Cortex of kidney (tissue), 1 donor: ENCODE data around the gene SYNM.
"Not testable (repeated sequence)": the region's sequence is repeated elsewhere in the genome, so short reads cannot be mapped to it uniquely, and the experiment has no call there.

Experiments used
- DNase-seq: peaks from one replicate; lab custom pipeline; 2025; lab: John Stamatoyannopoulos, UW

The SYNM gene

DNA sequence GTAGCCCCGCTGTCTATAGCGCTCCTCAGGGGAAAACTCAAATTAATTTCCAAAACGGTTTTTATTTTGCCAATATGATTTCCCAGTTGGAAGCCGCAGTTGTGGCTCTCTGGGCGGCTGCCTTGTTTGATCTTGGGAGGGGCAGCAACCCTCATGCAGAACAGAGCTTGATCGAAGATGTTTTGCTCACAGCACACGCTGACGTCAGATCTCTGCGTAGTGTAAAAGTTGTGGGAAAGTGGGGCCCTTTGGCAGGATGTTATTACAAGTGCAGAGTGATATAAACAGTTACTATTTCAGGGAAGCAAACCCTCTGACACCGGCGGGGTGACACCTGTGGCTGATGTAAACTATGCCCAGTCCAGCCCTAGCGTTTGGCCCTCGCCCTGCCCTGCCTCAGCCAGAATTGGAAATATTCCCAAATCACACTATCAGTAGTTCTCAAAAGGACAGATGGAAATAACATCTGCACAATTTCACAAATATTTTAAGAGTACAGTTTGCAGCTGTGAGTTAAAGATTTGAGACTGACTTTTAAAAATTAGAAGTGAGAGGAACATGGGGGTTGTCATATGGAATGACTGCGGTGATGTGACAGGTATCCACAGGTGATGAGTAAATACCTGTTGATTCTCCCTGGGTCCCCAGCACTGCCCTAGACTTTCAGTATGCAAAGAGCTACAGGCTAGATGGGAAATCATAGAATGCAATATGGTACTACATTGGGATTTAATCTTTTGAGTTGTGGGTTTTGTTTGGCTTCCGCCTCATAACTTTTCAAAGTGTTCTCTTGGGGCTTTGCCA, 1.7 kb downstream of the SYNM start:
- no peak for DNase-seq

GRCh38 chr15:99108993-99109392, 4.1 kb downstream of the SYNM start:
- no peak for DNase-seq

- DNase-seq: no peak
These were observed 4.7 kb downstream of the SYNM start for GRCh38 chr15:99109555-99110021.

DNA sequence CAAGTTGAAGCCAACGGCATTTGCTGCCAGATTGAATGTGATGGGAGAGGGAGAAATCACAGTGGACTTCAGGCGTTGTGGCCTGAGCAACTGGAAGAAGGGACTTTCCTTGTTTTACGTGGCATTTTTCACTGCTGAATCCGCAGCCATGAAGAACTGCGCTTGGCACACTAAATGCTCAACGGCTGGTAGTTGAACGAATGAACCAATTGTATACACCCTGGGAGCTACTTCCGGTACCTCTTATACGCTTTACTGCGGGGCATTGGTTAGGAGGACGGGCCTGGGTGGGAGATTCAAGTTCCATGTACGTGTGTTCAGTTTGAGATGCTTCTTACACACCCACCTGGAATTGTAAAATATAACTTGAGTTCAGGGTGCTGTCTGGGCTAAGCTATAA, 5.2 kb downstream of the SYNM start:
- DNase-seq: no peak

- no peak for DNase-seq
These were observed 5.9 kb downstream of the SYNM start for GRCh38 chr15:99110581-99111320.

DNA sequence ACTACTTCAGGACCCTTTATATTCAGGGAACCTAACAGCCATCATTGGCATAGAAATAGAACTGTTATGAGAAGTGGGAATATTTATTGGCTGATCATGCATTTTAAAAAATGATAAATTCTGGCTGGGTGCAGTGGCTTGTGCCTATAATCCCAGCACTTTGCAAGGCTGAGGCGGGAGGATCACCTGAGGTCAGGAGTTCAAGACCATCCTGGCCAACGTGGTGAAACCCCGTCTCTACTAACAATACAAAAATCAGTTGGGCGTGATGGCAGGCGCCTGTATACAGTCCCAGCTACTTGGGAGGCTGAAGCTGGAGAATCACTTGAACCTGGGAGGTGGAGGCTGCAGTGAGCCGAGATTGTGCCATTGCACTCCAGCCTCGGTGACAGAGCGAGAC, 6.8 kb downstream of the SYNM start:
- DNase-seq: not testable (repeated sequence)

DNA sequence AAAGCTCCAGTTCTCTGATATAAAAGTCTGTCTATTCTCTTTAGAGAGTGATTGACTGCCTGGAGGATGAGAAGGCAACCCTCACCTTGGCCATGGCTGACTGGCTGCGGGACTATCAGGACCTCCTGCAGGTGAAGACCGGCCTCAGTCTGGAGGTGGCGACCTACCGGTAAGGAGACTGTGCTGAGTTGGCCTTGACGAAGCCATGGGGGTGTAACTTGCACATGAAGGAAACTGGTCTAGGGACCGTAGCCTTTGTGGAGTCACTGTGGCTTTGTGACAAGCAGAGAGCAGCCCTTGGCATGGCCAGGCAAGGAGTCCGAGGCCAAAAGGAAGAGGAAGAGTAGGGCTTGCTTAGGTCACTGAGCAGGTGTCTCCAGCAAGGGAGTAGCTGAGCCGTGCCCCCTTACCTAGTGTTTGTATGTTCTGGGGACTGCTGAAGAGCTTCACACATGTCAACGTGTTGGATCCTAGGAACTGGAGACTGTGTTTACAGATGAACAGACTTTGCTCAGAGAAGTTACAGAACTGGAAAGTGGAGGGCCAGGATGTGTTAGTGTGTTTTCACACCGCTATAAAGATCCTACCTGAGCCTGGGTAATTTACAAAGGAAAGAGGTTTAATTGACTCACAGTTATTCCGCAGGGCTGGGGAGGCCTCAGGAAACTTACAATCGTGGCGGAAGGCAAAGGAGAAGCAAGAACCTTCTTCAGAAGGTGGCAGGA, 8.8 kb downstream of the SYNM start:
- DNase-seq: no peak

DNA sequence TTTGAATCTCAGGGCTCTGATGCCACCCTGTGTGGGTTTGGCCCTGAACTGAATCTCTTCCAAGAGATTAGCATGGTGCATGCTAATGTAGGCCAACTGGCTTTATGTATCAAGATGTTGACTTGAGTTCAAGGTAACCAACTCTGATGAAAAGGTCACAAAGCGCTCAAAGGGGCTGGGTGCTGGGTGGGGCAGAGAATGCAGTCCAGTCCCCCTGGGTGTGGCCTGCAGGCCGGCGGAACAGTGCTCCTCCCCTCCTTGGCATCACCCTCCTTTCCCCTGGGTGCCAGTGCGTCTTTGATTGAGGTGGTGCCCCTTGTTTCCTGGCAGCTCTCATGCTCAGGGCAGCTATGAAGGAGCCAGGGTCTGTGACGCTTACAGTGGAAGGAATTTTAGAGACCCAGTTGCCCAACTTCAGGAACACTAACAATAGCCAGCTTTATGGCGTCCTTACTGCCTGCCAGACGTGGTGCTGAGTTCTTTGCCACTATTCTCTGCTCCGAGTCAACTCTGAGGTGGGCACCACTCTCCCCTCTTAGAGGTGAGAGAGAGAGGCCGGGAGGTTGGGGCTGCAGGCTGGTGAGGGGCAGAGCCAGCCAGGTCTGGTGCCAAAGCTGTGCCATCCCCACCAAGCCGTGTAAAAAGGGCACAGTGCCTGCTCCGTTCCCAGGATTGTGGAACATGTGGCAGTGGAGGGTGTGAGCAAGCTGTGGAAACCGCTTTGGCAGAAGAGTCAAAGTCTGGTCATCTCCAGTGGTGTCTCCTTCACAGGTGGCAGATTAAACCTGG, 9.8 kb downstream of the SYNM start:
- DNase-seq: no peak

DNA sequence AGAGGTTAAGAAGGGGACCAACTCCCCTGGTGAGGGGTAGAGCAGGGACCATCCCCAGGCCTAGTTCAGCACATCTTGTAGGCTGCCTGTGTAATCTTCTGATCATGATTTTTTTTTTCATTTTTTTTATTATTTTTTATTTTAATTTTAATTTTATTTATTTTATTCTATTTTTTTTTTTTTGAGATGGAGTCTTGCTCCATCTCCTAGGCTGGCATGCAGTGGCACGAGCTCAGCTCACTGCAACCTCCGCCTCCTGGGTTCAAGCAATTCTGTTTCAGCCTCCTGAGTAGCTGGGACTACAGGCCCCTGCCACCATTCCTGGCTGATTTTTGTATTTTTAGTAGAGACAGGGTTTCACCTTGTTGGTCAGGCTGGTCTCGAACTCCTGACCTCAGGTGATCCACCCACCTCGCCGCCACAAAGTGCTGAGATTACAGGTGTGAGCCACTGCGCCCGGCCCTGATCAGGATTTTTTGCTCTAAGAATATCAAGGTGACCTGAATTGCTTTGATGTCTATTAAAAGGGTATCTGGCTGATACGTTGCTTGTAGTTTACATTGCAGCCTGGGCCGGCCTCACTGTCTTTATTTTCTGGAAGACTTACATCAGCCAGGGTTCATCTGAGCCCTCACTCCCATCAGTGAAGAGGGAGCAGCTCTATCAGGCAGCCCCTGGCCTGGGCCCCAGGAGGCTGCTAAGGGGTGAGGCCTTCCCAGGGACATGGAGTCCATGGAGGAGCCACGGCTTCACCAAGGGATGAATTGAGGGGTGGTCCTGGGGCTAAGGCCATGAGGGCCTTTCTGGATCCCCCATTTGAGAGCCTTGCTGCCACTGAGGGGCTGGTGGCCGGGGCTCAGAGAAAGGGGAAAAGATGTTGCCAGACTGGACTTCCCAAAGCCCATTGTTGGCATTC, 10.7 kb downstream of the SYNM start:
- no peak for DNase-seq

DNA sequence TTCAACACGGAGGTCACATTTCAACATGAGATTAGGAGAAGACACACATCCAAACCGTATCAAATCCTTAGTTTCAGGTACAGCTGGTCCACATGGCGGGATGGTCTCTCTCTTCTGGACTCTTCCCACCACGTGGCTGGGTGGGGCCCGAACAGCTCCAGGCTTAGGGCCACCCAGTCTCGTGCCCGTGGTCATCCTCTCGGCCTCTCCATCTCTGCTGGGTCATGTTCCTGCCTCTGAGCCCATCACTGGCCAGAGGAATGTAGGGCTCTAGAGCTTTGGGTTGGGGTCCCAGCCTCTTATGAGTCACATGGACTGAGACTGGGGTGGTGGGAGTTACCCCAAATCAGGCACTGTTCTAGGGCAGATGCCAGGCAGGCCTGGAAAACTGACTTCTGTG, 12.2 kb downstream of the SYNM start:
- DNase-seq: no peak

DNA sequence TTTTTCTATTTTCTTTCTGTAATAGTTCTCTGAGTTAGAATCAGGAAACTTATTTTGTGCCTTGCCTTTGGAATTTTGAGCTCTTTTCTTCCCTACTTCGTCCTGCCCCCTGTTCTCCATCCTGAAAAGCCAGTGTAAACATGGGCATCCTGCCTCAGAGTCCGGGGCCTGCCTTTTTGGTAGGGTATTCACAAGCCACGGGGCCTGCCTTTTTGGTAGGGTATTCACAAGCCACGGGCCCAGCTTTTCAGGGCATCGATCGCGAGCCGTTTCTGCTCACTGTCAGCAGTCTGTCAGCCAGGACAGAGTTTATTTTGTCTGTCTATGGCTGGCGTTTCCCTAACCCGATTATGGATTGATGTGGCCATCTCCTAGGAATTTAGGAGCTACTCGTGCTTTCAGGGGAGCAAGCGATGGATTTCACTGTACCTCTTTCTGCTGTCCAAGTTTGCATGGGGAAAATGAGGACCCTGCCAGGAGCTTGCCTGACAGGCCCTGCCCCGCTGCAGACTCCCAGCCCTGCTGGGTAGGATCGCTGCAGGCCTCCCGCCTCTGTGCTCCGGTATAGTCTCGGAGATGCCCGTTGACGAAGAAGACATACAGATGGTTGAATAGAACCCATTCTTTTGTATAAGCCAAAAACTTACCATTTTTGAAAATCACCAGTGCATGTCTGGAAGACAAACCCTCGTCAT, 12.8 kb downstream of the SYNM start:
- DNase-seq: no peak

DNA sequence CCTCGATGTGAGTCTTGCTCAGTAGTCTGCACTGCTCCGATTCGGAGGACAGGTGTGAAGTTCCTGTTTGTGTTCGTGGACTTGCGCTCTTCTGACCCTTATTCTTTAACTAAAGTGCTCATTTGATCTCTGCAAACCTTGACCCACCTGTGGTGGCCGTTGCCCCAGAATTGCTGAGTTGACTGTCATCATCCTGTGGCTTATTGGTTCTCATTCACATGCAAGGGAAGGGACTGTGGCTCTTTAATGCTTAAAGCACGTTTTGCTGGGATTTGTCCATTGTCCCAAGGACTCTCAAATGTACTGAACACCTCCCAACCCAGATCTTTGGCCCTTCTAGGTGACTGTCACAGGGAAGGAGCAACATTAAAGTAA, 13.4 kb downstream of the SYNM start:
- no peak for DNase-seq

GRCh38 chr15:99118801-99119546, 14.1 kb downstream of the SYNM start:
- DNase-seq: no peak

GRCh38 chr15:99120050-99120777, 15.3 kb downstream of the SYNM start:
- DNase-seq: no peak

DNA sequence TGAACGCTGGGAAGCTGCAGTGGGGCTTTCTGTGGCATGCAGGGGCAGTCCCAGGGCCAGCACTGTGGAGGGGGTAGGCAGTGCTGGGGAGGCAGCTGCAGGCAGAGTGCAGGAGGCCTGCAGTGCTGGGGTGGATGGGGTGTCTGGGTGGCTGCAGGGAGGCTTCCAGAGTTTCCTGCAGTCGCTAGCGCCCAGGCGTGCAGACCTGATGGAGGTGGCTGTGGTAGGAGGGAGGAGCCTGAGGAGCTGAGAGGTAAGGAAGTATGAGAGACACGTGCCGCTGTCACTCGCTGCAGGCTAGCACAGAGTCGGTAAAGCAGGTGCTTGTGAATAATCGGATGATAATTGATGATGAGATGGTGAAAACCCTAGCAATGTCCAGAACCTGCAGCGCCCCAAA, 16.3 kb downstream of the SYNM start:
- DNase-seq: no peak

GRCh38 chr15:99121691-99122410, 17.0 kb downstream of the SYNM start:
- no peak for DNase-seq

DNA sequence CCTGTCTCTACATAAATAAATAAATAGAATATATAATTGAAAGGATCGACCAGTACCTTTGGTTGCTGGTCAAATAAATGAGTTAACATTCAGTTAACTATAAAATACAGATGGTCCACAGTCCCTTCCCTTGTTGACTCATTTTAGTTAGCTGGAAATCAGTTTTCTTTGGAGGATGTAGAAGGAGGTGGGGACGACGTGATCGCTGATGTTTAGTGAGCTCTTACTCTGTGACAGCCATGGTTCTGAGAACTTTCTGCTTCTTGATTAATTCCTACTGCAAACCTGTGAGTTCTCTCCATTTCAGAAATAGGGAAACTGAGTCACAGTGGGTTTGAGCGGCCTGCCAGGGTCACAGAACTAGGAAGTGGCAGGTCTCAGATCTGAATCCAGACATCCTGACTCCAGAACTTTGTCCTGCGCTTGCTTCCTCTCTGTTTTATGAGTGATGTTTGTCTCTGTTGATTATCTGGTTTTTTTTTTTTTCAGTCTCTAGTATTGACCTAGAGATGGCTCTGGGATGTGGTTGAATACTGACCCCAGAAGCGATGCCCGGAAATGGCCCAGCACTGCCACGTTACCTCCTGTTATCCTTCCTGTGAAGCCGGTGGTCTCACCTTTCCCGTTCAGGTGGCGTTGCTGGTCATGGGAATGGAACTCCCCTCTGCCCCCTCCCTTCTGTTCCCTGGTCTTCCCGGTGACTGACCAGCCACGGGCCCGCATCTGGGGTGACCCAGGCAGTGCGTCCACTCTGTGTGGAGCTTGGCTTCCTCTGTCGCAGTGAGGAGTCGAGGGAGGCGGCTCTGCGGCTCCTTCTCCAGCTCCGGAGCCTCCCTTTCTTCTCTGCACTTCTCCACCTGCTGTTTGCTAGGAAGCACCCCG, 18.2 kb downstream of the SYNM start:
- no peak for DNase-seq
